GM18526 (cell line): Measurements from ENCODE around the gene QRSL1.

Experiments
- POLR2A ChIP-seq: IDR thresholded peaks from 3 replicates; pipeline ENCODE4 v1.6.1; 2011; ENCODE audit not compliant: insufficient read length; ENCODE audit errors: extremely low read depth

The QRSL1 gene

GRCh38 chr6:106617857-106618256, 11.5 kb upstream of the QRSL1 start:
- no peak for TF ChIP-seq POLR2A

- no peak for TF ChIP-seq POLR2A
Measured at GRCh38 chr6:106618324-106618723, 11.1 kb upstream of the QRSL1 start.

GRCh38 chr6:106619223-106619622, 10.2 kb upstream of the QRSL1 start:
- no peak for TF ChIP-seq POLR2A

DNA sequence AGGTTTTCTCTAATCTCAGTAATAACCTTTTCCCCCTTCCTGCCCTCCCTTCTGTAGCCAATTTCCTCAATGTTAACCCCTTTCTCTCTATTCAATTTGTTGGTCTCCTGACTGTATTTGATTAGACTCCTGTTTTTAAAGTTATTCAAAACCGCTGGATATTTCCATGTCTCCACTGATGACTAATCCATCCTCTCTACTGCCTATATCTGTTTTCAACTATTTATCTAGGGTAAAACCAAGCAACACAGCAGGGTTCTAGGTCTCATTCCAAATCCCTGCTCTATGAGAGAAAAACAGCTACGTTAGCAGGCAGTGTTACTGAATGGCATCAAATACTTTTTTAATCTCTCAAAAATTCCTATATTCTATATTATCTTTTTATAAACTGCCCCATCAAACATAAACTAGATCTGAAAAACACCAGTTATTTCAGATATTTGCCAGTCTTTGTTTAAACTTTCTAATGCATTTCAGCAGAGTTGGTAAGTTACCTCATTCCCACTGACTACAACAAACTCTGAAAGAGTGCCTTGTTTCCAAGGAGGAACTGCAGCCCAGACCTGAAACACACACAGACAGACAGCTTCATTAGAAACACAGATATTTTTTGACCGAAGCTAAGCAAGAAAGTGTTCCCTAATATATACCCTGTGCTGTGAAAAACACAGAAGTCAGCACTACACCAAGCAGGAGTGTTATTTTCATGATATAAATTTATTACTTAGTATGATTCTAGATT, 8.3 kb upstream of the QRSL1 start:
- no peak for TF ChIP-seq POLR2A

DNA sequence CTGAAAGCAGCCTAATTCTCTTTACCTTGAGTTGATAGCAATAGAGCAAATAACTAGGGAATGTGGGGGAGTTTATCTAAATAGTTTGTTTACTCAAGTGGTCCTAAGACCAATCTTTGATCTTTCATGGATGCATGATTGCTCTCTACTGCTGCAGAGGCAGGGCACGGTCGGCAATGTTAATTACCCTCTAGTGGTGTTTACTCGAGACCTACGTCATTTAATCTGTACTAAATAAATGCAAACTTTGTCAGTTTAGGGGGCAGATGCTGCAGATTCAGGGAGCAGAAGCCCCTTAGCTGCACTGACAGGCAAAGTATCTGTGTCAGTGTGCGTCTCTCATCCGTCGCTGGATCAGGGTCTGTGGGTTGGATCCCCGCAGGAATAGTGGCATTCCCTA, 7.0 kb upstream of the QRSL1 start:
- TF ChIP-seq POLR2A, result no peak

- no peak for TF ChIP-seq POLR2A
Measured at GRCh38 chr6:106623039-106623438, 6.3 kb upstream of the QRSL1 start.

DNA sequence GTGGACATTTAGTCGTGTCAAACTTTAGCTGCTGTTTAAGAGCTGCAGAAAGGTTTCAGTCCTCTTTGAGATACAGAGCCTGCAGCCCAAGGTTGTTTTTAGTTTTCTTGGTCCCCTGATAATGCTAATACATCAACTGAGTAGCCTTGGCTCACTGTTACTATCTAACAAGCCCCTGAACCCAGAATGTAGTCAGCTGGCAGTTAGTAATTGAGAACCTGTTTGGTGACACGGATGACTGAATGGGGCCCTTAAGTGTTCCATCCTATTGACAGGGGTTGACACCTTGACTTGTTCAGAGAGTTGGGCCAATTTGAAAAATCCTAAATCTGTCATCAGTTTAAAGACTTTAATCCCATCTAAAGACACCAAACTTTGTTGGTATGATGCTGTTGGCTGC, 2.9 kb upstream of the QRSL1 start:
- no peak for TF ChIP-seq POLR2A

DNA sequence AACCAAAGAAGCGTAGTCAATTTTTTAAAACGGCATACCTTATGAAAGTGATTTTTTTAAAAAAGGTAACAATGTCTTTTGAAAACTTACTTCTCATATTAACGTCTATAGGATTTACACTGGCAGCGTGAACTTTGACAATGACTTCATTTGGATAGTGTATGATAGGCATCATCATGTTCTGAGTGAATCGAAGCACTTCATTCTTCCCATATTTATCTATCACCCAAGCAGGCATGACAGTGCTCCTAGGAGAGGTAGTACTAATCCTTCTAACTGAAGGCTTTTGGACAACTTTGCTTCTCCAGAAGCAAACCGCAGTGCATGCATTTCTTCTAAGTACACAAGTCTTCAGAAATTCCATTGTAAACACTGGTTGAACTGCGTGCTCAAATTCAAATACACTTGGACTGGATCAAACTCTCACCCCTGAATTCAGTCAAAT, 698 bp upstream of the QRSL1 start:
- no peak for TF ChIP-seq POLR2A

DNA sequence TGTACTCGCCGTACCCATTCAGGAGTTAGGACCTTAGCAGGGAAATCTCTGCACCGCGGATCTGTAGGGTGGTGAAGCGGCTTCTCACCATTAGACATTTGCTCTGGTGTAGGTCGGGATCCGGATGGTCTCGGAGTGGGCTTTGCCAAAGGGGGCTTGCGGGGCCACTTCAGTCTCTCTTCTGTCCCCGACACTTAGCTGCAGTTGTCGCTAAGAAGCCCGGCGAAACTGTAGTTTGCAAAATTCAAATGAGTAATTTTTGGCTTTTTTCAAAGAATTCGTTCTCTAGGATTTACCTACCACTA, 433 bp downstream of the QRSL1 start:
- TF ChIP-seq POLR2A, result no peak

DNA sequence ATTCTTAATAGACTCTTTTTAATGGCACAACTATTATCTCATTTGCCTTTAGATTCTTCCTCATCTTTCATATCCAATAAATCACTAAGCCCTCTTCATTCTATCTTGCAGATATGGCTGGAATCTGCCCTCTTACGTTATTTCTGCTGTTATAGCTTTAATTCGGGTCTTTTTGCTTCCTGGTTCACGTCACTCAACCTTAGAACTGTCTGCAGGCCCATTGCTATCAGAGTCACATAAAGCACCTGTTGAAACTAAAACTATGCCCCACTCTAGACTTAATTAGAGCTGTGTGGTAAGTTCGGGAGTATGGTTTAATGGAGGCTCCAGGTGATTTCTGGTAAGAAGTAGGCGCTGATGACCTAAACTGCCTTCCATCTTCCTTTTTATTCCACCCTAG, 988 bp downstream of the QRSL1 start:
- TF ChIP-seq POLR2A, result no peak

GRCh38 chr6:106631346-106631745, 2.0 kb downstream of the QRSL1 start:
- TF ChIP-seq POLR2A, result no peak

- TF ChIP-seq POLR2A, result no peak
Measured at GRCh38 chr6:106634565-106634964, 5.2 kb downstream of the QRSL1 start.

DNA sequence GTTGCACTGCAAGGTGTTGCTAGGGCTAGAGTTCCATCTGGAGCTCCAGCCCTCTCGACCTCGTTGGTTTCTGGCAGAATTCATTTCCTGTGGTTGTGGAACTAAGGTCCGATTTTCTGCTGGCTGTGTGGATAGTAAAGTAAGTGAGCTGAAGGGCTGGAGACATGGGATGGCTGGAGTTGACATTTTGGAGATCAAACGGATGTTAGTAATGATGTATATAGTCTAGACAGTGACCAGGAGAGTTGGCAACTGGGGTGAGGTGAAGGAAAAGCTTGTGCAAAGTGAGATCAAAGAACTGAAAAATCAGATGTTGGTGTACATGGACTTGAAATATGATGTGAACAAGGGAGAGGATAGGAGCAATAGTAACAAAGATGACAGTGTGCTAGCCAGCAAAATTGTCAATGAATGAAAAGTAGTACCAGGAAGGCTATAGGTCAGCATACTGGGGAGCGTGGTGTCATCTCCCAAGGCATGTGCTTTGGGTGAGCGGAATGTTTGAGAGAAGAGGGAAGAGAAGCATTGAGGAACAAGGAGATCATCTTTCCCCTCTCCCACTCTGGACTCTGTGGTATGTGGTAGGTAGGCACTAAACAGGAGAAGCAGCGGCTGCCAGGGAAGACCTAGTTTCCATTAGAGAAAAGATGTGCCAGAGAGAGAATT, 7.8 kb downstream of the QRSL1 start:
- TF ChIP-seq POLR2A, result no peak

DNA sequence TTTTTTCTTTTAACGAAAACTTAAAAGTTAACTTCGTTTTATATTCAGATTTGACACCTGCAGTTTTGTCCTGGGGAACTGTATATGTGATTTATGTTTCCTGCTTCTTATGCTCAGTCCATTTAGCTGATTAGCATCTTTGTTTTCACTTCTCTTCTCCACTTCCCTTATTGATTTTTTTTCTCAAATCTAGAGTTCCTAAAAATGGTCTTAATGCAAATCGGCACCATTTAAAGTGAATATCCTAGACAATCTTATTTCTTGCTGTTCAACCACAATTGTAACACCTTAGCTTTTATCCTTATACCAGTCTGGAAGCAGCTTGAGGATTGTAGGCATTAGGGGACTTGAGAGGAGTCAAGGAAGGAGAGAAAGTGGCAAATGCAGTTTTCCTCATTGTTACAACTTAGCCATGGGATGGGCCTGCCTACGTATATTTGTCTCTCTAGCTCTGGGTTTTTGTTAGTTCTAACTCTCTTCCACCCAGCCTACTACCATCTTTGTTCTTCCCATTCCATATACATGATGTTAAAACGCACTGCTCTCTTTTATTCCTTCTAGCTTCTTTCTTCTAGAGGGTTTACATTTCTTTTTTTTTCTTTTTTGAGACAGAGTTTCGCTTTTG, 8.5 kb downstream of the QRSL1 start:
- no peak for TF ChIP-seq POLR2A

- TF ChIP-seq POLR2A, result no peak
Measured at GRCh38 chr6:106639812-106640211, 10.4 kb downstream of the QRSL1 start.

- no peak for TF ChIP-seq POLR2A
Measured at GRCh38 chr6:106642476-106642875, 13.1 kb downstream of the QRSL1 start.

- TF ChIP-seq POLR2A, result no peak
Measured at GRCh38 chr6:106643061-106643460, 13.7 kb downstream of the QRSL1 start.

DNA sequence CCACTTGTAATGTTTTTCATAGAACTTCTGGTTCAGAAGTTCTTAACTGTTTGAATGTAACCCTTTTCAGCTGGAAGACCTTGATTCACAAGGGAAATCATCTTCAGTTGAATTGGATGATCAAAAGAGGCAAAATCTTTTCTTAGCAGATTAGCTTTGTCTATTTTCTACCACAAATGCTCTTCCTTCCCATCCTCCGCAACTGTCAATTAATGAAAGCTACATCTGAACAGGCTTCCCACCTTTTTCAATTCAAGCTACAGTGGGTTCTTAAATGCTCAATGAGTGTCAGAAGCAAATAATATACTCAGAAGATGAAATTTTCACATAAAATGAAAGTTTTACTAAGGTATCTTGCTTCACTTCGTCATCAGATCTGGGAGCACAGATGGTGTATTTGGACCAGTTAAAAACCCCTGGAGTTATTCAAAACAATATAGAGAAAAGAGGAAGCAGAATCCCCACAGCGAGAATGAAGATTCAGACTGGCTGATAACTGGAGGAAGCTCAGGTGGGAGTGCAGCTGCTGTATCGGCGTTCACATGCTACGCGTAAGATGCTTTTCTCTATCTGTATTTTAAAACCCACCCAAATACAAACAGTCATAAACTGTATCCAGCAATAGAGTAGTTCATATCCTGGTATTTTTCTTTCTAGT, 19.4 kb downstream of the QRSL1 start:
- no peak for TF ChIP-seq POLR2A
